ENCODE results near the gene C18orf32.
A peak's percentile ranks its signal among the peaks of the same experiment; 100 is the strongest.
"Not testable (repeated sequence)": the region's sequence is repeated elsewhere in the genome, so short reads cannot be mapped to it uniquely, and the experiment has no call there.

The C18orf32 gene

DNA sequence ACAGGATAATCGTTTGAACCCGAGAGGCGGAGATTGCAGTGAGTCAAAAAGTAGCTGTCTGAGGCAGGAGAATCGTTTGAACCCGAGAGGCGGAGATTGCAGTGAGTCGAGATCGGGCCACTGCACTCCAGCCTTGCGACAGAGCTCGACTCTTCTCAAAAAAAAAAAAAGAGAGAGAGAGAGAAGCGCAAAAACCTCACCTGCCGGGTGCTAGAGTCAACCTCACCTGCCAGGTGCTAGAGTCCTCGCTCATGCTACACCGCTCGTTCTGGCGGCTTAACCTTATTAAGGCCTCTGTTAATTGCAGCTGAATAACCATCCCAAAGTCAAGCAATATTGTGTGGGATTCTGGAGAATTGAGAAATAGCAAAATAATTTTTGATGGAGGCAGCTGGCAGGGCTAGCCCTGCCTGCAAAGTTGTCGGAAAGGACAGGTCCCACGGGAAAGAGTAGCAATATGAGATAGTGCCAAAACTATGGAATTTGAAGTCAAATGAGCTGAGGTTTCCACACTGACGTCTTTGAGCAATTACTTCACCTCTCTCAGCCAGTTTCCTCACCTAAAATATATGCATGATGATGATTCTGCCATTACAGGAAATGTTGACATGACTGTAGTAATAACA is 25.9 kb downstream of the C18orf32 start:
- H3K27me3 ChIP-seq (ENCODE audit: control insufficient read depth, insufficient read depth, low read length), result peaks cover 6% of the 10 kb centered on the region
- H3K9me3 ChIP-seq (ENCODE audit: control insufficient read depth, low read depth, low read length), result no peaks in the 10 kb centered on the region
- H3K4me3 ChIP-seq (ENCODE audit: low read length), result peak overlapping the region; percentile 75
- H3K4me1 ChIP-seq (ENCODE audit: control insufficient read depth, low read depth, low read length), result peaks cover 21% of the 10 kb centered on the region
- H3K9ac ChIP-seq (ENCODE audit: low read length), result peak overlapping the region; percentile 33
- H3K27ac ChIP-seq (ENCODE audit: low read length), result no peak overlapping the region
- no peaks in the 10 kb centered on the region for H3K36me3 ChIP-seq (ENCODE audit: control insufficient read depth, low read depth, low read length)

DNA sequence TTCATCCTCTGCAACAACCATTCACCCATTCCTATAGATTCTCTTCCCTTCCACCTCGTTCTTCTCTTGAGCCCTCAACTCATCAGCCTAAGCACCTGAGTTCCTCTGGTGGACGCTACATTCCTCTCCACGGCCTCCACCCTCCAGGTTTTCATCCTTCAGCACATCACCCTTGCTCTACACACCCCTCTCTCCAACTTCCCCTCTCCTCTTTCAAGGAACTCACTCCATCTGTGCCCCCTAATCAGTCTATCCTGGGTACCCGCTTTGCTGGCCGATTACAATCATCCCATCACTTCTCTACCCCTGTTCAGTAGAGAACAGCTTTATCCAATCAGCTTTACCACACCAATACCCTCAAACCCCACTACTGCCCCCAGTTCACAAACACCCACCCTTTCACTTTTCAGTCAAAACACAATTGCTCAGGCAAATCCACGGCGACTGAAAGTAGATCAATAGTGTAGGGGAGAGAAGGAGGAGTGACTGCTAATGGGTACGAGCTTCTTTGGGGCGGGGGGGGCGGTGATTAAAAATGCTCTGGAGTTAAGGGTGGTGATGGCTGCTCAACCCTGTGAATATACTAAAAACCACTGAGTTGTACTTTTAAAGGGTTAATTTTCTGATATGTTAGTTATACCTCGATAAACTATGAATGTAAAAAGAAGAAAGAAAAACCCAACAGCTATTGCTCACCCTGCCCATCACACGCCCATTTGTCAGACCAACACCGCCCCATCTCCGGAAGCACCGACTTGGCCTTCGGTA is 27.4 kb downstream of the C18orf32 start:
- H3K27ac ChIP-seq (ENCODE audit: low read length), result no peak overlapping the region
- peak overlapping the region; percentile 75 for H3K4me3 ChIP-seq (ENCODE audit: low read length)

DNA sequence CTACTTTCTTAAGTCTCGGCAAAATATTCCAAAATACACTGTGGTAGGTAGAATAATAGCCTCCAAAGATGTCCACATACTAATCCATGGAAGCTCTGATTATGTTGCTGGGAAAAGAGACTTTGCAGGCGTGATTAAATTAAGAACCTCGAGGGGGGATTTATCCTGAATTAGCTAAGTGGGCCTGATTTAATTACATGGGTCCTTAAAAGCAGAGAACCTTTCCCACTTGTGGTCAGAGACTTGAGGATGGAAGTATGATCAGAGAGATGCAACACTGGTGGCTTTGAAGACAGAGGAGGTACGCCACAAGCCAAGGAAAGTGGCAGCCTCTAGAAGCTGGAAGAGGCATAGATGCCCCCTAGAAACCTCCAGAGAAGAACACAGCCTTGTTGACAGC is 29.4 kb downstream of the C18orf32 start:
- Histone ChIP-seq H3K27ac (ENCODE audit: low read length) (no peak overlapping the region), H3K9ac (ENCODE audit: low read length) (no peak overlapping the region), H3K4me3 (ENCODE audit: low read length) (no peak overlapping the region), H3K27me3 (ENCODE audit: control insufficient read depth, insufficient read depth, low read length) (peaks cover 6% of the 10 kb centered on the region), H3K36me3 (ENCODE audit: control insufficient read depth, low read depth, low read length) (no peaks in the 10 kb centered on the region), H3K9me3 (ENCODE audit: control insufficient read depth, low read depth, low read length) (no peaks in the 10 kb centered on the region), H3K4me1 (ENCODE audit: control insufficient read depth, low read depth, low read length) (peaks cover 6% of the 10 kb centered on the region)

More for the DNA sequence above, 27.4 kb downstream of the C18orf32 start:
- Histone ChIP-seq H3K9ac (ENCODE audit: low read length) (peak overlapping the region; percentile 33), H3K9me3 (ENCODE audit: control insufficient read depth, low read depth, low read length) (no peaks in the 10 kb centered on the region), H3K27me3 (ENCODE audit: control insufficient read depth, insufficient read depth, low read length) (peaks cover 6% of the 10 kb centered on the region), H3K36me3 (ENCODE audit: control insufficient read depth, low read depth, low read length) (no peaks in the 10 kb centered on the region), H3K4me1 (ENCODE audit: control insufficient read depth, low read depth, low read length) (peaks cover 10% of the 10 kb centered on the region)

DNA sequence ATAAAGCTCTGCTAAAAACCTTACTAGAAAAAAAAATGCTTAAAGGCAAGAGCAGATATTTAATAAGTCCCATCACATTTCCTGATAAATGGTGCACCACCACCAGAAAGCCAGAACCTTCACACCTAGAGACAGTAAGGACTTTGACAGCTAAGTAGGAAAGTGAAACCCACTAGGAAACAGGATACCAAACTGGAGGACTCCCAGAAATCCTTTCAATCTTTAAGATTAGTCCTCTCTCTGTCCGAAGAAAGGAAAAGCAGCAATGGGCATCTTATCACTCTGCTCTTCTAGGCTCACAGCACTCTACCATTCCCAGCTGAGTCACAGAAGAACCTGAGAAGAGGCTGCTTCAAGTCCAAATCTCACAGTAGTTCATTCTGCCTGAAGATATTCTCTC is 30.2 kb downstream of the C18orf32 start:
- H3K9ac ChIP-seq (ENCODE audit: low read length), result no peak overlapping the region
- peaks cover 6% of the 10 kb centered on the region for H3K27me3 ChIP-seq (ENCODE audit: control insufficient read depth, insufficient read depth, low read length)
- H3K4me1 ChIP-seq (ENCODE audit: control insufficient read depth, low read depth, low read length), result peaks cover 6% of the 10 kb centered on the region
- H3K9me3 ChIP-seq (ENCODE audit: control insufficient read depth, low read depth, low read length), result no peaks in the 10 kb centered on the region
- no peak overlapping the region for H3K27ac ChIP-seq (ENCODE audit: low read length)
- H3K36me3 ChIP-seq (ENCODE audit: control insufficient read depth, low read depth, low read length), result no peaks in the 10 kb centered on the region
- H3K4me3 ChIP-seq (ENCODE audit: low read length), result no peak overlapping the region

DNA sequence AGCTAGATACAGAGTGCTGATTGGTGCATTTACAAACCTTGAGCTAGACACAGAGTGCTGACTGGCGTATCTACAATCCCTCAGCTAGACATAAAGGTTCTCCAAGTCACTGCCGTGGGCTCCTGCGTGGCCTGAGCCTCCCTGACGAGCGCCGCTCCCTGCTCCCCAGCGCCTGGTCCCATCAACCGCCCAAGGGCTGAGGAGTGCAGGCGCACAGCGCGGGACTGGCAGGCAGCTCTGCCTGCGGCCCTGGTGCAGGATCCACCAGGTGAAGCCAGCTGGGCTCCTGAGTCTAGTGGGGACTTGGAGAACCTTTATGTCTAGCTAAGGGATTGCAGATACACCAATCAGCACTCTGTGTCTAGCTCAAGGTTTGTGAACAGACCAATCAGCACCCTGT is 34.5 kb downstream of the C18orf32 start:
- not testable (repeated sequence) for H3K9ac ChIP-seq (ENCODE audit: low read length); H3K4me1 ChIP-seq (ENCODE audit: control insufficient read depth, low read depth, low read length); H3K36me3 ChIP-seq (ENCODE audit: control insufficient read depth, low read depth, low read length); H3K27ac ChIP-seq (ENCODE audit: low read length); H3K4me3 ChIP-seq (ENCODE audit: low read length); H3K27me3 ChIP-seq (ENCODE audit: control insufficient read depth, insufficient read depth, low read length)
- peaks cover 18% of the 10 kb centered on the region for H3K9me3 ChIP-seq (ENCODE audit: control insufficient read depth, low read depth, low read length)

DNA sequence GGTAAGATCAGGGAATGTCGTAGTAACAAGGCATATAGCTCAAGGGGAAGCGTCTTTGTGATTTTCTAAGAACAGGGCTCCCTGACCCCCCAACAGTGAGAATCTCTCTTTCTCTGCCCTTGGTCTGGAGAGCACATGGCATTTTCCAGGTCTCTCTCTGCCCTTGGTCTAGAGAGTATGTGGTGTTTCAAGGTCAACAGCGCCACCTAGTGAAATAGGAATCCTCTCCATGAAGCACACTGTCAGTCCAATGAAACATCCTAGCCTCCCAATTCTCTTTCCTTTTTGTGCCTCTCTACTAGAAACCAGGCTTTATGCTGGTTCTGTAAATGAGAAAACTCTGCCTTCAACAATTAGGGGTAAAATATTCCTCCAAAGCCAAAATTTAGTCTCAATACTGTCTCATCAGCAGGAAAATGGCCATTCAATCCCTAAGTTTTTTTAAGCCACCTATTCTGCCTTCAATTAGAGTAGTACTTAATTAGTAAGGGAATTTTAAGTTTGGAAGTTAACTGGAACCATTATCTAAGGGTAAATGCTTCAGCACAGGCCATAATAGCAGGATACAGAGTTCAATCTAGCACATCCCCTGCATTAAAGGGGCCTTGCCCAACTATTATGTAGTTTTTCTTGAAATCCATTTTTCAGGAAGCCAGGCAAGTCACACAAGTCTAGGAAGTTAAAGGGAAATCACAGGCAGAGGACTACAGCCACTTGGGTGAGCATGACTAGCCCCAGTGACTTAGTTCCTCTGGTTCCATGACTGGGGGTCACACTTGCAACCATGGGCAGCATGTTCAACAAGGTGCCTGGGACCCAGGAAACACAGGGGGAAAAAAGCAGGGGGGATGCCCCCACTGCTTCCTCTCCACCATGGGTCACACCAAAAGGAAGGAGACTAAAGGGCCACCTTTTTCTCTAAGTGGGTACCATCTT is 39.0 kb downstream of the C18orf32 start:
- Histone ChIP-seq H3K27ac (ENCODE audit: low read length) (no peak overlapping the region), H3K4me1 (ENCODE audit: control insufficient read depth, low read depth, low read length) (no peaks in the 10 kb centered on the region), H3K9me3 (ENCODE audit: control insufficient read depth, low read depth, low read length) (peaks cover 18% of the 10 kb centered on the region), H3K4me3 (ENCODE audit: low read length) (no peak overlapping the region), H3K36me3 (ENCODE audit: control insufficient read depth, low read depth, low read length) (no peaks in the 10 kb centered on the region), H3K27me3 (ENCODE audit: control insufficient read depth, insufficient read depth, low read length) (no peaks in the 10 kb centered on the region), H3K9ac (ENCODE audit: low read length) (no peak overlapping the region)

DNA sequence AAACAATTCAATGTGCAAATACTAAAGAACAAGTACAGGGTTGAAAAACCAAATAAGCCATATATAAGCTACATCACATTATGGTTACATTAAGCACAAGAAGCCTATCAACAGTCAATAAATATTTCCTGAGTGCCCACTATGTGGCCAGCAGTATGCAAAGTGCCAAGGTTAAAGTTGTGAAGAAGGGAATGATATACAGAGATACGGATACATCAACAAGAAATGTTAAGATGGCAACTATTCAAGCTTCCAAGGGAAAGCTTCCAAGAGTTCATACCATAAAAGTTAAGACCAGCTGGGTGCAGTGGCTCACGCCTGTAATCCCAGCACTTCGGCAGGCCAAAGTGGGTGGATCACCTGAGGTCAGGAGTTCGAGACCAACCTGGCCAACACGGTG is 40.6 kb downstream of the C18orf32 start:
- Histone ChIP-seq H3K9me3 (ENCODE audit: control insufficient read depth, low read depth, low read length) (peaks cover 18% of the 10 kb centered on the region), H3K36me3 (ENCODE audit: control insufficient read depth, low read depth, low read length) (no peaks in the 10 kb centered on the region), H3K9ac (ENCODE audit: low read length) (no peak overlapping the region), H3K4me3 (ENCODE audit: low read length) (no peak overlapping the region), H3K4me1 (ENCODE audit: control insufficient read depth, low read depth, low read length) (no peaks in the 10 kb centered on the region), H3K27ac (ENCODE audit: low read length) (no peak overlapping the region), H3K27me3 (ENCODE audit: control insufficient read depth, insufficient read depth, low read length) (no peaks in the 10 kb centered on the region)

DNA sequence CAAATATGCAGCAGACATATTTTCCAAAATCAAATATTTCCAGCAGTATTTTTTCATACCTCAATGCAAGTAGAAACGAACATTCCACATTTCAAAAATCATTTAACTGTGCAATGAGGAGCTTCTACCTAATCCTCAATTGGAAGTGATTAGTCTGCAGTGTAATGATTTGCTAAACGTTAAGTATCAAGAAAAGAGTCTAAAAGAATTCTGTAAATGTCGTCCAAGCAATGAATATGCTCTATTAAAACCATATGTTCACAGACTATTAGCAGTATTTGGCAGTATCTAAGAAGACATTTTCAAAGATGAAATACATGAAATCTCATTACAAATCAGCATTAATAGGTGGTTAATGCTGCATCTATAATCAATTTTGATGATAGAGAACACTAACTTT is 42.5 kb downstream of the C18orf32 start:
- no peaks in the 10 kb centered on the region for H3K4me1 ChIP-seq (ENCODE audit: control insufficient read depth, low read depth, low read length)
- H3K9me3 ChIP-seq (ENCODE audit: control insufficient read depth, low read depth, low read length), result peaks cover 8% of the 10 kb centered on the region
- H3K9ac ChIP-seq (ENCODE audit: low read length), result no peak overlapping the region
- no peaks in the 10 kb centered on the region for H3K27me3 ChIP-seq (ENCODE audit: control insufficient read depth, insufficient read depth, low read length)
- H3K36me3 ChIP-seq (ENCODE audit: control insufficient read depth, low read depth, low read length), result no peaks in the 10 kb centered on the region
- no peak overlapping the region for H3K27ac ChIP-seq (ENCODE audit: low read length)
- H3K4me3 ChIP-seq (ENCODE audit: low read length), result no peak overlapping the region

DNA sequence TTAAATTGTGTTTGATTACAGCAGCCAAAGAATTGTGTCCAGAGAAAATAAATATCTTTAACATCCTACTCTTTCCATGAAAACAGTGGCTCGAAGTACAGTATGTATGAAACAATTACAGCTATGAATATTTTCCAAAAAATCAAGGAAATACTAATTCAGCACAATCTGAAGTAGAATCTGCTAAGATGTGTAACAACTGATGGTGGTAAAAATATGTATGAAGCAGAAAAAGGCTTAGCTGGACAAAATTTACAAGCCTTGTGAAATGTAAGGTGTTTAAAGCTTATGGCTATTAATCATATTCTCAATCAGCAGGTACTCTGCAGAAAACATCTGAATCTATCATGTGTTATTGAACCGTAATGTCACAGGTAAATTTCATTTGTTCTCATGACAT is 43.2 kb downstream of the C18orf32 start:
- H3K27ac ChIP-seq (ENCODE audit: low read length), result no peak overlapping the region
- H3K27me3 ChIP-seq (ENCODE audit: control insufficient read depth, insufficient read depth, low read length), result no peaks in the 10 kb centered on the region
- no peak overlapping the region for H3K9ac ChIP-seq (ENCODE audit: low read length)
- H3K4me3 ChIP-seq (ENCODE audit: low read length), result no peak overlapping the region
- no peaks in the 10 kb centered on the region for H3K36me3 ChIP-seq (ENCODE audit: control insufficient read depth, low read depth, low read length)
- no peaks in the 10 kb centered on the region for H3K4me1 ChIP-seq (ENCODE audit: control insufficient read depth, low read depth, low read length)
- peaks cover under 1% of the 10 kb centered on the region for H3K9me3 ChIP-seq (ENCODE audit: control insufficient read depth, low read depth, low read length)

DNA sequence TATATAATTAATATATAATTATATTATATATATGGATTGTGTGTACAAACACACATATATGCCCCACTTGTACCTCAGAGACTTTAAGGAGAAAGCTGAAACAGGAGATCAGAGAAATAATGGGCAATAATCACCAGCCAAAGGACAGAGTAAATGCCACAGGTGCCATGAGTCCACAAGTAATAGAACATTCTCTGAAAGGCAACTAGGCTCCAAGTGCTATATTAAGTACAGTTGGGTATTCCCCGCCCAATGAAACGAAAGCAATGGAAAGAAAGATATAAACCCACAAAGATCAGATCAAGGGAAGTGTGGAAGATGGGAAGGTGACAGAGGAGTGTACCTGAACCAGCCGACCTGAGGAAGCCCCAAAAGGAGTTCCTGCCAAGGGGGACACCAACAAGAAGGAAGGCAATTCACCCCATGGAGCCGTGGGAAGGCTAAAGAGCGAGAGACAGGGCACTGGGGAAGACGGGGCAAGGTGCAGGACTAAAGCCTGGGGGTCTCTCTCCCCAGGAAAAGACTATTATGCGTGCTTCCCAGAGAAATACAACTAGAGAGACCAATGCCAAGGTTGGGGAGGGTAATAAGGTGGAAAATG is 45.6 kb downstream of the C18orf32 start:
- Histone ChIP-seq H3K9ac (ENCODE audit: low read length) (no peak overlapping the region), H3K4me1 (ENCODE audit: control insufficient read depth, low read depth, low read length) (no peaks in the 10 kb centered on the region), H3K9me3 (ENCODE audit: control insufficient read depth, low read depth, low read length) (no peaks in the 10 kb centered on the region), H3K36me3 (ENCODE audit: control insufficient read depth, low read depth, low read length) (no peaks in the 10 kb centered on the region), H3K27me3 (ENCODE audit: control insufficient read depth, insufficient read depth, low read length) (no peaks in the 10 kb centered on the region), H3K27ac (ENCODE audit: low read length) (no peak overlapping the region), H3K4me3 (ENCODE audit: low read length) (no peak overlapping the region)

DNA sequence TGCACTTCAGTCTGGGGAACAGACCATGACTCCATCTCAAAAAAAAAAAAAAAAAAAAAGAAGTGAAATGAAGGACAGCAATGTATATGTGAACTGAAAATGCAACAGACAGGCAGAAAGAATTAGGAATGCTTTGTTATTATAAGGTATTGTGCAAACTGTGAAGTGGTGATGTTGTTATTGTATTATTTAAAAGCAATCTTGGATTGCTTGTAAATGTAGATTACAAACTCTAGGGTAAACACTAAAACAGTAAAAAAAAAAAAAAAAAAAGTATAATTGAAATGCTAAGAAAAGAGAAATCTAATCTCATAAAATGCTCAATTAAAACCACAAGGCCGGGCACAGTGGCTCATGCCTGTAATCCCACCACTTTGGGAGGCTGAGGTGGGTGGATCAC is 51.9 kb downstream of the C18orf32 start:
- Histone ChIP-seq H3K36me3 (ENCODE audit: control insufficient read depth, low read depth, low read length) (no peaks in the 10 kb centered on the region), H3K9ac (ENCODE audit: low read length) (no peak overlapping the region), H3K27me3 (ENCODE audit: control insufficient read depth, insufficient read depth, low read length) (no peaks in the 10 kb centered on the region), H3K4me3 (ENCODE audit: low read length) (no peak overlapping the region), H3K27ac (ENCODE audit: low read length) (no peak overlapping the region), H3K4me1 (ENCODE audit: control insufficient read depth, low read depth, low read length) (no peaks in the 10 kb centered on the region), H3K9me3 (ENCODE audit: control insufficient read depth, low read depth, low read length) (no peaks in the 10 kb centered on the region)

Data from iPS-18a (cell line).